Measurements from ENCODE around the gene PPFIA2.
"Not testable (repeated sequence)": the region's sequence is repeated elsewhere in the genome, so short reads cannot be mapped to it uniquely, and the experiment has no call there.

Gene PPFIA2

DNA sequence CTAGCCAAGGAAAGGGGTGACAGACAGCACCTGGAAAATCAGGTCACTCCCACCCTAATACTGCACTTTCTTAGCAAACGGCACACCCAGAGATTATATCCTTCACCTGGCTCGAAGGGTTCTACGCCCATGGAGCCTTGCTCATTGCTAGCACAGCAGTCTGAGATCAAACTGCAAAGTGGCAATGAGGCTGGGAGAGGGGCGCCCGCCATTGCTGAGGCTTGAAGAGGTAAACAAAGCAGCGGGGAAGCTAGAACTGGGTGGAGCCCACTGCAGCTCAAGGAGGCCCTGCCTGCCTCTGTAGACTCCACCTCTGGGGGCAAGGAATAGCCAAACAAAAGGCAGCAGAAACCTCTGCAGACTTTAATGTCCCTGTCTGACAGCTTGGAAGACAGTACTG is 99.8 kb downstream of the PPFIA2 start:
- DNase-seq, result not testable (repeated sequence)

DNA sequence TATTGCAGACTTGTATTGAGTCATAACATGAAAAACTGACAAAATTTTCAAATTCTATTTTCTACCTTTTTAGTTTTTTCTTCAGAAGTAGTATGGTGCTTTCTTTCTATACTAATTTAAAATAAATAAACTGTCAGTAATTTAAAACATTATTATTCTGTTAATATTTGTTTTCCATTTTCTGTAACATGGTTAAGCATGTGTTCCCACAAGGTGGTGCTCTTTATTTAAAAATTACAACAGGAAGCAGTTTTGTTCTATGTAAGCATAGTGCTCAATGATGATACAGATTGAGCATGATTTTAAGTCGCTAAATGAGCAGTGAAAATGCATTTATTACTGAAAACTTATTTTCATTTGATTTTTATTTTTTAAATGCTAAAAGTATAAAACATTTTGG is 114.6 kb downstream of the PPFIA2 start:
- DNase-seq, result peak; percentile 56

DNA sequence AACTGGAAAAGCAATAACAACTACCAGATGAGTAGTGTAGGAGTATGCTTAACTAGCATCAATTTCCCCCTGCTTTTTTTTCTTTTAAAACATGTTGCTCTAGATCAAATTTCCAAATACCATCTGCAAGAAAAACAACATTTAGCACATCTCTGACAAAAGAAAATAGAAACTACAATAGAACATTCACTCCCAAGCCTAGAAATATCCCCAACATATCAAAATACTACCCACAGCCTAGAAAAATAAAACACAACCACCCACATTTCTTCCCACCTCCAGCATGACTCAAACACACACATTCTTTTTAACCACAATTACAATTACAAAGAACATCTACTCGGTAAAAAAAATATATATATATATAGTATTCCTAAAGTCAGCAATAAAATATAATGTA is 120.0 kb downstream of the PPFIA2 start:
- no peak for DNase-seq

DNA sequence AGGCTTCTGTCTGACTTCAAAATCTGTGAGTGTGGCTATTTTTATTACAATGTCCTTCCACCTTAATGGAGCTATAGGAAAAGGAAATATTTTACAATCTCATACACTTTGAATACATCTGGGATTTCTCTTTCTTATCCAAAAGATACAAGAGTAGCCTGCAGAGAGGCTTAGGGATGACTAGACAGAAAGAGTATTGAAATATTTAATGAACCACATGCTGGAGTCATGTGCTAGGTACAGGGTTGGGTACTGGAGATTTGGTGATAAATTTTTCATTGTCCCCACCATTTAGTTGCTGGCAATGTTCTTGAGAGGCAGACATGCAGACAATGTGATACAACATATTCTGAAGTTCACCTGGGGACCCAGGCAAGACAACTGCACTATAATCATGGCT is 126.0 kb downstream of the PPFIA2 start:
- no peak for DNase-seq

DNA sequence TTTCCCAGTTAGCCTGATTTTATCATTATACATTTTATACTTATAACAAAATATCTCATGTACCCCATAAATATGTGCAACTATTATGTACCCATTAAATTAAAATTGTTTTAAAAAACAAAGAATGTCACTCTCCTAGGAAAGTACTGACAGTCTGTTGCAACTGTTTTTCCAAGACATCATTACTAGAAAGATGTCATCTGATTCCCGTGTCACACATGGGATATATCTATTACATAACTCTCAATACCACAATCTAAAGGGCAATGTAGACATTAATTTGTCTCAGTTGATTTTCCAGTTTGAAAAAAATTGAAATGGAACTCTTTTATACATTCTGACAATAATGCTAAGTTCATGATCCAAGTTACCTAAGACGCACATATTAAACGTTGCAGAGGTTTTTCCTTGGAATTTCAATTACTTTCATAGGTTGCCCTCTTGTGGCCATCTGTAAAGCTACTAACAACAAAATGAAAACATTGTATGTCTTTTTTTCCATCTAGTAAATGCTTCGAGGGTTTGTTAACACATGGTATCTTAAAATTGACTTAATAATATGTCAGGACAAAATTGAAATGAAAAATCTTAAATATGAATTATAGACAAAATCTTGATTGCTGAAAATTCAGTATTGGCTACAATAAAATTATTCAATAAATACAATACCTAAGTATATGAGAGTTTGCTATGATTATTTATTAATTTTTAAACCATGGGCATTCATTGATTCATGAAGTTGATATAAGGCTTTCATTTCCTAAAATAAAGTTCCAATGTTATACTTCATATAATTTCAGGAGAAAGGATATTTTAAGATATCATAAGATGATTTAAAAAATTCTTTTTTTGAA is 131.6 kb downstream of the PPFIA2 start:
- peak; percentile 30 for DNase-seq

DNA sequence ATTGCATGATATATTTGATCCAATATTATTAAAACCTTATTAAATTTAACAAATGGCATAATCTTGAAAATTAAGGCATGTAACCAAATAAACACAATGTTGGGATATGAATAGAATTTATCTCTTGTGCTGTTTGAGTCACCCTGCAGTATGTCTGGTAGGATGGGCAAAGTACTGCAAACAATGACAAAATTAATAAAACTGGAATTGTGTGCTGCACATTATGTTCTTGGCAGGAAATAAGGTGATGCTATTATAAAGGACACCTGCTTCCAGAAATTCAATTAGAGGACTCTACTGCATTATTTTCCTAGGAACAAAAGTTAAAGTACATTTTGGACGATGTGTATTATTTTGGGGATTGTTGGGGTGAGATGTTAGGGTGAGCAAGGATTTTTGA is 132.7 kb downstream of the PPFIA2 start:
- DNase-seq, result no peak

DNA sequence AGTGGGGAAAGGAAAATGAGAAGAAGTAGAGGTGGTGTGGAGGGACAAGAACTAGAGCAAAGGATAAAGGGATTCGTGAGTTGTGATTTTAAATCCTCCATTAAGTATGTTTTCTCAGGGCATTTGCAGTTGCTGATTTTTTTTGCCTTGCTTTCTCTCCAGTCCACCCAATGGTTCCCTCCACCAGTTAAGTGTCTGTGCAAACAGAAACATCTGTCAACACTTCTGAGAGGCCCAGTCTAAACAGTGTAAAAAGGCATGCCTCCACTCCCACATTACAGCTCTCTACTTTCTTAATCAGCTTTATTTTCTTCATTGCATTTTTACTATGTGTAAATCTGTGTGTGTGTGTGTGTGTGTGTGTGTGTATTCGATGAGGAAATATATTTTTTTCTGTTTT is 141.2 kb downstream of the PPFIA2 start:
- no peak for DNase-seq

DNA sequence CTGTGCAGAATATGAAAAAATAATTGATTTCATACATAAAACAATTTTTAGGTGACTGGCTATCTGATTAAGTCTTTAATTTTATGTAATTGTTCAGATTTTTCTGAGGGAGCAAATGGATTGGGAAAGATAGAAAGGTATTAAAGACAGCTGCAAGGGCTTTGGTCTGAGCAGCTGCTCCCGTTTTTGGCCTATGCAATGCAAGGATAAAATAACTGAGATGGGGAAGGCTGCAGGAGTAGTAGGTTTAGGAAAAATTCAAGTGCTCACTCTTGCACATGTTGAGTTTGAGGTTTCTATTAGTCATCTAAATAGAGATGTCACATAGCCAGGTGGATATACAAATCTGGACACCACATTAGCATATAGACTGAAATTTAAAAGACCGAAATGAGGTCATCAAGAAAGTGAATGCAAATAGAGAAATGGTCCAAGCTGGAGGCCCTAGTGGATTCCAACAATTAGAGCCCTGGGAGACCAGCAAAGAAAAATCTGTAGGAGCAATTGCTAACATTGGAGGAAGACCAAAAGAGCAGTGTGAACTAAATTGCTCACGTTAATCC is 144.0 kb downstream of the PPFIA2 start:
- no peak for DNase-seq

DNA sequence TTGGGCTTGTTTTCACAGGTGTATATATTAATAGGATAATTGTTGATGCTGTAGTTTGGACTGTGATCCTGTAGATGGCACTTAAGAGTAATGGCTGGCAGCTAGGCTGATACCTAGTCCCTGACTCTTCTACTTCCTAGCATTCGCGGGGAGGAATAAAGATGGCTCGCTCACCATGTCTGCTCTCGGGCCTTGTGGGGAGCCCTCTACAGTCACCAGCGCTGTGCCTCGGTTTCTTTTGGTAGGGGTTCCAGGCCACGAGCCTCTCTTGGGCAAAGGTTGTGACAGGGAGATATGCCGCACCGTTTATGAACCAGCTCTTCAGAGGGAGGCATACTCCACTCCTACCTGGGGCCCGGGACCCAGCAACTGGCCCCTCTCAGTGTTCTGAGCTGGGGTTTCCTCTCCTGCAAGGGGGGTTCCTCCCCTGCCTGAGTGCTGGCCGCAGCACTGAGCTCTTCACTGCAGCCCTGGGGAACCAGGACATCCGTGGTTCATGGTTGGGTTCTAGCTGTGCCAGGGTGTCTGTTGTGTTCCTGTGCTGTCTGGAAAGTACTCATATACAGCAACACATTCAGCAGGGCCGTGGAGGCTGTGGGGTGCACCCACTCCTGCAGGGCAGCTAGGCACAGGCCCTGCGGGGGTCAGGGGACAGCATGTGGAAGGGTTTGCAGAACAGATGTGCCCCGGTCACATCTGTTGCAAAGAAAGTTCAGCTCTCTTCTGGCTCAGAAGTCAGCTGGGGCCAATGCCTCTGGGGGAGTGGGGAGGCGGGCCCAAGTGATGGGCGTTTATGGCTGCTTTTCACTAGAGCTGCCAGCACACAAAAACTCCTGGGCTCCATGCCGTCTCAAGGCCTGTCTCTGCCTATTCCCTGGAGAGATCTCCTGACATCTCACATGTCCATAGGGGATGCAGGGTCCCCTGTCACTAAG is 147.9 kb downstream of the PPFIA2 start:
- no peak for DNase-seq

DNA sequence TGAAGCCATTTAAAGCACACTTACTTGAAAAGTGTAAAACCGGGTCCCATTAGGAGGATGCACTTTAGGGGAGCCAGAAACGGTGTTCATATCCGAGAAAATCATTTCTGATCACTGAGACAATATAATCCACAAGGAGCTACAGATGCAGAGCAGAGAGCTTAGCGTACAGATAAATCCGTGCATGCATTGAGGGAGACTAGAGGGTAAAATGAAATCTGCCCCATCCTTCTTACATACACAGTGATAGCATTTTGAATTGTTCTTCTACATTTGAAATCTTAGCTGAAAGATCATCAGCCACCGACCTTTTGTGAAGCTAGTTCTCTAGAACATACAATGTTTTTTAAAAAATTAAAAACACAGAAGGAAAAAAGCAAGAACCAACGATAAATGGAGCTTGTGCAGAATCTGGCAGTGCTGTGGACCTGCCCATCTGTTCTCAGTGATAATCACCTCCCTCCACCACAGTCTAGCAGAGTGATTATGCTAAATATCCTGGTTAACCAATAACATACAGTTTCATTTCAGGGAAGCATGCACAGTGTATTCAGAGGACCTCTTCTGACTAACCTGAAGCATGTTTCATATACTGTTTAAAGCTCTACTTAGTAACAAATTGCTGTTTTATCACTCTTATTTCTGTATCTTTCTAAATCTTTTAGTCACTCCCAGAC is 161.1 kb downstream of the PPFIA2 start:
- no peak for DNase-seq

DNA sequence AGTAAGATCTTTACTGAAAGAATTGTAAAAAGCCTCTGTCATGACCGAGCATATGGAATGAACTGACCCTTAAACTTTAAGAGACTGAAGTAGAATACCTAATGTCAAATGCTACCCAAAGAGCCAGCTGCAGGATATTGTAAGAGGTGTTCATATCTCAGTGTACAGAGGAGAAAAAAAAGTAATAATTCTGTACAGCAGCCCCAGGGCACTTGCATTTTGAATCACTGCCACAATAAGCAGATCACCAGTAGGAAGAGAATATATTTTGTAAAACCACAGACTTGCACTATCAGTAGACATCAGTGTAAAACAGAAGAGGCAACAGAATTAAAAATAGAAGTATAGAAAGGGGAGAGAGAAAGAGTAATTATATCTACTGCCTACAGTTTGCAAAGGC is 162.6 kb downstream of the PPFIA2 start:
- no peak for DNase-seq

DNA sequence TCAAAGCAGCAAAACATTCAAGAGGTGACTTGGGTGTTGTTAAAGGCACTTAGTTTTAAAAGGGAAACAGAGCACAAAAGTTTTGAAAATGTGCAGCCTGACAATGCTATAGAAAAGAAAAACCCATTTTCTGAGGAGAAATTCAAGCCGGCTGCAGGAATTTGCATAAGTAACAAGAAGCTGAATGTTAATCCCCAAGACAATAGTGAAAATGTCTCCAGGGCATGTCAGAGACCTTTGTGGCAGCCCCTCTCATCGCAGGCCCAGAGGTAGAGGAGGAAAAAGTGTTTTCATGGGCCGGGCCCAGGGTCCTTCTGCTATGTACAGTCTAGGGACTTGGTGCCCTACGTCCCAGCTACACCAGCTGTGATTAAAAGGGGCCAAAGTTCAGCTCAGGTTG is 167.9 kb downstream of the PPFIA2 start:
- no peak for DNase-seq

DNA sequence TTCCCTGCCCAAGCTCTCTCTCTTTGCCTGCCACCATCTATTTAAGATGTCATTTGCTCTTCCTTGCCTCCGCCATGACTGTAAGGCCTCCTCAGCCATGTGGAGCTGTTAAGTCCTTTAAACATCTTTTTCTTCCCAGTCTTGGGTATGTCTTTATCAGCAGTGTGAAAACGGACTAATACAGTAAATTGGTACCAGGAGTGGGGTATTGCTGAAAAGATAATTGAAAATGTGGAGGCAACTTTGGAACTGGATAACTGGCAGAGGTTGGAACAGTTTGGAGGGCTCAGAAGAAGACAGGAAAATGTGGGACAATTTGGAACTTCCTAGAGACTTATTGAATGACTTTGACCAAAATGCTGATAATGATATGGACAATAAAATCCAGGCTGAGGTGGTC is 168.4 kb downstream of the PPFIA2 start:
- DNase-seq, result not testable (repeated sequence)

DNA sequence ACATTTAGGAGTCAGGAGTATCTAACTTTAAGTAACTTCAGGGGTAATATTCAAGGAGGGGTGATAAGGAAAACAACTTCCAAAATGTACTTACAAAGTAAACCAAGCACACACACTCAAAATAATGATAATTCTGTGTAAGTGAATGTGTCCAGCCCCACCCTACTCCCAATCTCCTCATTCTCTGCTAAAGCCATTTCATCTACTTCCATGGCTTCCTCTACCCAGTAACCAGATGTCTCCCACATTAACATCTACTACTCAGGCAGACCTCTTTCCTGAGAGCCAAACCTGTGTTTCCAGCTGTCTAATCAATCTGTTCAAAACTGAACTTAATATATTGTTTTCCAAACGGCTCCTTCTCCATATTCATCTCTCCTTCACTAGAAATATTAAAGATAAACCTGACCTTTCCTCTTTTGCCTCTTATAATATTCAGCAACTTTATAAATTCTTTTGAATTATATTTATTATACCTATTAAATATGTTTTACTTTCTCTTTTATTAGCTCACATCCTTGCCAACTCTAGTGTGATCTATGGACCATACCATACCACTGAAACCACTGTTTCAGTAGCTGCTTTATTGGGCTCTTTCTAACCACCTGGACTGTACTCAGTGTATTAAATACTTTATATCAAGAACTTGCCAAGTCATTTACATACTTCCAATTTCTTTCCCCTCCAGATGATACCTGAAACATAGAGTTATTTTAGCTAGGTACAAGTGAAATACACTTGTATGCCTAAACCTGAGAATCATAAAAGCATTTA is 170.7 kb downstream of the PPFIA2 start:
- DNase-seq, result no peak

DNA sequence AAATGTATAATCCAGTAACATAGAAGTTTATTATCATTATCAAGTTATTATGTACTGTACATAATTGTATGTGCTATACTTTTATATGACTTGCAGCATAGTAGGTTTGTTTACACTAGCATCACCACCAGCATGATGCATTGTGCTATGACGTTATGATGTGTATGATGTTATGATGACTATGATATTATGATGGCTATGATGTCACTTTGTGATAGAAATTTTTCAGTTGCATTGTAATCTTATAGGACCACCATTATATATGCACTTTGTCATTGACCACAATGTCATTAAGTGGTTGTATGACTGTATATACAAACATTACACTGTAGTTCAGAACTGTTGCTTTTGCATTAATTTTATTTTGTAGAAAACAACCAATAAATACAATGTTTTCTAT is 173.4 kb downstream of the PPFIA2 start:
- DNase-seq, result no peak

DNA sequence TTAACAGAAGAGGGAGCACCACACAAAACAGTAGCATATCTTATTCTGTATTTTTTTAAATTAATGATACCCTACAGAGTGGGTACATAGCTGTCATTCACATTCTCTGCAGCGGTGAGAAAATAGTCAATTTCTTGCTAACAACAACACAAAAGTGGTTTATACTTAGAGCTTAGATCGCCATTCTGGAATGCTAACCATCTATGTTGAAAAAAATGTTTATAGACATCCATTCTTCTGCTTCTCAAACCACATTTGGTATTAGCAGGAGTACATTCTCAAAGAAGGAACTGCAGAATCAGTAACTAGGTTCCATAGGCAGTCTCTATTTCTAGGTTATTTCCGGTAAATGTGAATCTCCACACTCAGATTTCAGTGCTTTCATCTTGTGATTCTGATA is 185.9 kb downstream of the PPFIA2 start:
- no peak for DNase-seq

DNA sequence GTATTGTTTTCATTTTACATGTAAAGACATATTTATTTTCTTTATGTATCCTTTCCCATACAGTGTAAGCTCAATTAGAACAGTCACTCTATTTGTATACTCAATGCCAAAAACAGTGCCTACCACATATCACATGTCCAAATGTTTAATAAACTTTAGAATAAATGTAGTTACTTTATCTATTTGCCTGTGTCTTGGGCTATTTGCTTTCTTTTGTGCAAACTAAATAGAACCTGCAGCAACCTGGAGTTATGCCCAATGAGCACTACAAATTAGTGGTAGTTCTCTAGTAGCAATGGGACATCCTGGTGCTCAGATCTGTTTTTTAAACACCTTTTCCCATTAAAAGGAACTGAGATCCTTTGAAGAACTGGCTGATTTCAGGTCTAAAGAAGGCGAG is 186.7 kb downstream of the PPFIA2 start:
- no peak for DNase-seq

DNA sequence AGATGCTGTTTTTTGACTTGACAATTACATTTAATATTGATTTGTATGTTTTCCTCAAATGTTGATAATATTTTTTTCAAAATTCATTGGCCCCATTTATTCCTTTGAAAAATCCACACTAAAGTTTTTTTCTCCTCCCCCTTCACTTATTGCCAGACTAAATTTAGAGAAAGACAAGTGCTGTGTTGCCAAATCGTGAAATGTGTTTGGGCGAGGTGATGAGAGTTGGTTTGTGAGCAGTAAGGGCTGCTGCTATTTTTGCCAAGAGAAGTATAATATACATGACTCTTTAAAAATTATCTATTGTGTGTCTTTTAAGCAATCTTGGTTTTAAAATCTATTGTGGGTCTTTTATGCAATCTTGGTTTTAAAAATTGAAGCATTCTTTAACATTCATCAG is 188.9 kb downstream of the PPFIA2 start:
- no peak for DNase-seq

DNA sequence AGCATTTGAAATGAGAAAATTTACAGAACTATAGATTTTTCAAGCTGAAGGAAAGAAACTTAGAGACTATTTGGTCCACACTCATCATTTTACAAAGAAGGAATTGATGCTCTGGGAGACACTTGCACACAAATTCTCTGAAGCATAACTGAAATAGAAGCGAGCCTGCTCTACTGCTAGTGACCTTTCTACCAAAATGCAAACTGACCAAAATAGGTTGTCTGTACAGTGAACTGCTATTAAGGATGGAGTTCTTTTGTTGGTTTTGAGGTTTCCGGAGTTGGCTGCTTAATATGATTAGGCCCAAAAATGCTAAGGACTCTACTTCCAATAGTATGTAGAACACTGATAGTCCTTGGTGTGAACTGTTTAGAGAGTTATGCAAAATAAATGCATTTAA is 194.9 kb downstream of the PPFIA2 start:
- no peak for DNase-seq

DNA sequence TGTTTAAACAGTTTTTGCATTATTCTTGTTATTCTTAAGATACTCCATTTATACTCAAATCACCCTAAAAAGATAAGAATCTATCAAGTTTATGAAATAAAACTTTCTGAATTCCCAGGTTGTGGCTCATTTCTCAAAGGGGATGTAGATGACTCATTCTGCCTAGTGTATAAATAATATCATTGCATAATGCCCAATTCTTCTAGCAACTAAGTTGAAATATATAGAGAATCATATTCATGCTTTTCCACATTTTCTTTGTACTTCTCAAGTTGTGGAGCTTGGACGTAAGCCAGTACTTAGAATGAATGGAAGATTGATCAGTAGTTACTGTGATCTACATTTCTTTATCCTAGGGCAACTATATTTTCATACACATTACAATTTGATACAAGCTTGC is 201.1 kb downstream of the PPFIA2 start:
- DNase-seq, result no peak

DNA sequence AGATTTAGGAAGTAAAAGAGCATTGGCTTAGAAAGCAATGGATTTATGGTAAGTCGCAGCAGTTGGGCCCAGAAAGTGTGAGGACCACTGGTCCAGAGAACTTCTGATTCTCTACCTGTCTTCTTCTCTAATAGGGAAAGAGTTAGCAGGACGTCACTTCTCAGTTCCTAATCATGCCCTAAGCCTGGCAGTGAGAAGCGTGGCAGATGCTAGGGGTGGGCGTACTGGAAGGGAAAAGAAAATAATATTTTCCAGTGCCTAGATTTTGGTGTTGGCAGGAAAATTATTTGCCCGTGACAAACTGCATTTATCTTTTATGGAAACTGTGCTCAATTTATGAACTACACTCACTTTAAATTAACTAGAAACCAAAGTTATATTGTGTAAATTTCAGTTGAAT is 212.3 kb downstream of the PPFIA2 start:
- no peak for DNase-seq

DNA sequence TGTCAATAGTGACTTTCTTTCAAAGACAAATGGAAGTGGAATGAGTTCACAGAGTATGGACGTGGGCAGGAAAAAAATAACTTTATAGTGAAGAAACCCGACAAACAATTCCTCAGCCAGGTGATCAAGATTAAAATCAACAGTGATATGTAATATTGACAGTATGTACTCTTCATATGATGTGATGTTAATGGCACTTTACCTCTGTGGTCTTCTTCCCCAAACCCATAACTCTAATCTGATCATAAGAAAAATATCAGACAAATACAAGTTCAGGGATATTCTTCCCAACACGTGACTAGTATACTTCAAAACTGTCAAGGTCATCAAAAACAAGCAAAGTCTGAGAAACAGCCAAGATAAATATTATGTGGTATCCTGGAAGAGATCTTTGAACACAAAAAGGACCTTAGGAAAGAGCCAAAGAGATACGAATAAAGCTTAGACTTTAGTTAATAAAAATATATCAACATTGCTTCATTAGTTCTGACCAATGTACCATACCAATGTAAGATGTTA is 215.5 kb downstream of the PPFIA2 start:
- DNase-seq, result no peak
